Loucy (cell line): ENCODE results near the gene KIF12.

Experiments used
- H2AFZ ChIP-seq: fragments of 200-600 bp; sonication (generic); 2 replicates; pipeline ENCODE4 v1.6.0; 2016; ENCODE audit warnings: antibody characterized with exemption, mild to moderate bottlenecking, low read length, moderate library complexity
- H3F3A ChIP-seq: fragments of 200-600 bp; 2 replicates; pipeline ENCODE4 v1.6.0; 2016; ENCODE audit warnings: antibody characterized with exemption, low read depth, mild to moderate bottlenecking
- H3K27me3 ChIP-seq: fragments of 200-600 bp; sonication (generic); 2 replicates; pipeline ENCODE4 v1.6.1; 2014; ENCODE audit warnings: low read length, mild to moderate bottlenecking; ENCODE audit not compliant: insufficient read depth, poor library complexity, severe bottlenecking
- H3K36me3 ChIP-seq: fragments of 200-600 bp; sonication (generic); 2 replicates; pipeline ENCODE4 v1.6.1; 2016; ENCODE audit warnings: low read length; ENCODE audit not compliant: insufficient read depth
- H3K4me1 ChIP-seq: fragments of 200-600 bp; sonication (generic); 2 replicates; pipeline ENCODE4 v1.5.1; 2014; ENCODE audit warnings: low read length, mild to moderate bottlenecking; ENCODE audit not compliant: insufficient read depth, poor library complexity, severe bottlenecking
- H3K4me2 ChIP-seq: fragments of 200-600 bp; sonication (generic); 2 replicates; pipeline ENCODE4 v1.6.0; 2014; ENCODE audit warnings: antibody characterized with exemption, low read length, low read depth, mild to moderate bottlenecking; ENCODE audit not compliant: poor library complexity, severe bottlenecking
- H3K4me3 ChIP-seq: fragments of 200-600 bp; sonication (generic); 2 replicates; pipeline ENCODE4 v1.5.1; 2014; ENCODE audit warnings: low read length, mild to moderate bottlenecking, mixed read lengths; ENCODE audit not compliant: poor library complexity, severe bottlenecking
- H3K79me2 ChIP-seq: fragments of 200-600 bp; sonication (generic); 2 replicates; pipeline ENCODE4 v1.6.1; 2014; ENCODE audit warnings: low read length; ENCODE audit not compliant: insufficient read depth
- H3K9ac ChIP-seq: fragments of 200-600 bp; sonication (generic); 2 replicates; pipeline ENCODE4 v1.6.0; 2014; ENCODE audit warnings: mild to moderate bottlenecking, low read depth, low read length, moderate library complexity; ENCODE audit not compliant: poor library complexity, severe bottlenecking
- H3K9me2 ChIP-seq: fragments of 200-600 bp; sonication (generic); replicated peaks from 2 replicates; pipeline ENCODE4 v1.6.1; 2016; ENCODE audit warnings: low read depth, low read length, mixed read lengths
- H3K9me3 ChIP-seq: fragments of 200-600 bp; sonication (generic); 2 replicates; pipeline ENCODE4 v1.6.1; 2014; ENCODE audit warnings: mild to moderate bottlenecking, antibody characterized with exemption, low read length, low read depth; ENCODE audit not compliant: insufficient read depth
- H4K20me1 ChIP-seq: fragments of 200-600 bp; sonication (generic); 2 replicates; pipeline ENCODE4 v1.6.0; 2014; ENCODE audit warnings: antibody characterized with exemption, low read length, mild to moderate bottlenecking; ENCODE audit not compliant: insufficient read depth, poor library complexity, severe bottlenecking
- CTCF ChIP-seq: fragments of 200-600 bp; sonication (generic); conservative IDR thresholded peaks from 2 replicates; pipeline ENCODE4 v1.5.1; 2014; ENCODE audit warnings: mild to moderate bottlenecking, antibody characterized with exemption, low read length
- EZH2phosphoT487 ChIP-seq: fragments of 200-600 bp; IDR thresholded peaks from 2 replicates; pipeline ENCODE4 v1.6.1; 2018; ENCODE audit warnings: antibody characterized with exemption, mild to moderate bottlenecking, moderate library complexity, borderline replicate concordance

Gene KIF12

GRCh38 chr9:114050646-114051045, 48.4 kb downstream of the KIF12 start:
- no peaks in the 10 kb centered on the region for H3F3A ChIP-seq
- no peaks in the 10 kb centered on the region for H3K9me3 ChIP-seq
- H3K4me2 ChIP-seq = no peak overlapping the region
- no peaks in the 10 kb centered on the region for H3K27me3 ChIP-seq
- H3K79me2 ChIP-seq = no peaks in the 10 kb centered on the region
- H3K9me2 ChIP-seq = no peaks in the 10 kb centered on the region
- H3K9ac ChIP-seq = no peak overlapping the region
- TF ChIP-seq CTCF = no peak
- no peak for TF ChIP-seq EZH2phosphoT487
- peaks cover 50% of the 10 kb centered on the region; the same call in 1 of the 2 replicates for H3K36me3 ChIP-seq
- H3K4me3 ChIP-seq = no peak overlapping the region
- H3K4me1 ChIP-seq = no peaks in the 10 kb centered on the region
- H2AFZ ChIP-seq = no peak overlapping the region
- H4K20me1 ChIP-seq = no peaks in the 10 kb centered on the region

- no peak overlapping the region for H3K9ac ChIP-seq
- no peaks in the 10 kb centered on the region for H3K79me2 ChIP-seq
- TF ChIP-seq CTCF (no peak), EZH2phosphoT487 (no peak)
- H3K9me2 ChIP-seq = no peaks in the 10 kb centered on the region
- H3K4me2 ChIP-seq = no peak overlapping the region
- H3K27me3 ChIP-seq = no peaks in the 10 kb centered on the region
- no peaks in the 10 kb centered on the region for H4K20me1 ChIP-seq
- no peak overlapping the region for H3K4me3 ChIP-seq
- H3F3A ChIP-seq = no peaks in the 10 kb centered on the region
- H3K36me3 ChIP-seq = peaks cover 50% of the 10 kb centered on the region; the same call in 1 of the 2 replicates
- H3K9me3 ChIP-seq = no peaks in the 10 kb centered on the region
- no peak overlapping the region for H2AFZ ChIP-seq
- H3K4me1 ChIP-seq = no peaks in the 10 kb centered on the region
Observed at GRCh38 chr9:114050226-114050568, 48.9 kb downstream of the KIF12 start.

- Histone ChIP-seq H4K20me1 (no peaks in the 10 kb centered on the region), H3K9ac (no peak overlapping the region), H3K79me2 (no peaks in the 10 kb centered on the region), H3K9me2 (no peaks in the 10 kb centered on the region), H3K4me1 (no peaks in the 10 kb centered on the region), H3F3A (no peaks in the 10 kb centered on the region), H2AFZ (no peak overlapping the region), H3K36me3 (peaks cover 50% of the 10 kb centered on the region; the same call in 1 of the 2 replicates), H3K27me3 (no peaks in the 10 kb centered on the region), H3K4me3 (no peak overlapping the region), H3K9me3 (no peaks in the 10 kb centered on the region), H3K4me2 (no peak overlapping the region)
- TF ChIP-seq CTCF (no peak), EZH2phosphoT487 (no peak)
Observed at GRCh38 chr9:114049441-114050225, 49.5 kb downstream of the KIF12 start.
